ENCODE data around the gene TMEM97. TPM values are rescaled to one million over a fixed set of nuclear protein-coding genes. Genes with fewer than 3 reads are reported as not detected.

The TMEM97 gene
- total and polyA plus RNA-seq, 7 donors = 3.9 to 13.5 (median 7.2) TPM

GRCh38 chr17:28357061-28357900 is 38.3 kb downstream of the TMEM97 start, which contains the start of gene POLDIP2:
Gene POLDIP2, minus strand, starts transcription at chr17:28357527. Its CDS starts 79 bp downstream, at chr17:28357448.
- intact Hi-C loops (cut with DNase I) = loop anchor here in 1 of 2 donors (2.0 kb wide), 1 partner anchor 20 kb away; no protein-coding TSS in a partner anchor
- ATAC-seq = peak; percentile 99
- TF ChIP-seq CTCF (IDR thresholded peaks at IDR 0.05) = no peak

GRCh38 chr17:28357901-28358197 is 38.8 kb downstream of the TMEM97 start:
- H3K27me3 ChIP-seq (ENCODE audit: insufficient read depth in 3 of 3, low read length in 2 of 3) = no peaks in the 10 kb centered on the region
- TF ChIP-seq CTCF (IDR thresholded peaks at IDR 0.05) = no peak
- DNase-seq (no peak), ATAC-seq (no peak)
- H3K27ac ChIP-seq = peak overlapping the region; percentile 97
- WGBS, 3 donors = 1 to 4% (median 3%) methylated on average over 4 of the region's 4 CpGs
- no peaks in the 10 kb centered on the region for H3K9me3 ChIP-seq
- peaks cover 26% of the 10 kb centered on the region for H3K4me1 ChIP-seq
- intact Hi-C loops (cut with DNase I) = loop anchor here in 1 of 2 donors (2.0 kb wide), 1 partner anchor 21 kb away; no protein-coding TSS in a partner anchor
- H3K4me3 ChIP-seq = peak overlapping the region; percentile 100
- peaks cover 19 to 71% of the 10 kb centered on the region in 2 donors for H3K36me3 ChIP-seq (ENCODE audit: insufficient read depth in 1 of 2, low read depth in 1 of 2)

More at GRCh38 chr17:28357061-28357900, 38.3 kb downstream of the TMEM97 start, which contains the start of gene POLDIP2:
- no peaks in the 10 kb centered on the region for H3K27me3 ChIP-seq (ENCODE audit: insufficient read depth in 3 of 3, low read length in 2 of 3)
- peak within 1 kb of the TSS; percentile 100 for H3K4me3 ChIP-seq
- H3K4me1 ChIP-seq = peaks cover 26% of the 10 kb centered on the region
- H3K9me3 ChIP-seq = no peaks in the 10 kb centered on the region
- peak; percentile 96 to 98 for DNase-seq
- WGBS, 3 donors = 0 to 1% (median 0%) methylated on average over 65 to 80 of the region's 80 CpGs
- peaks cover 19 to 71% of the 10 kb centered on the region in 2 donors for H3K36me3 ChIP-seq (ENCODE audit: insufficient read depth in 1 of 2, low read depth in 1 of 2)
- peak within 1 kb of the TSS; percentile 97 for H3K27ac ChIP-seq

- TF ChIP-seq CTCF (IDR thresholded peaks at IDR 0.05) = no peak
- ATAC-seq (no peak), DNase-seq (no peak)
- Histone ChIP-seq H3K27me3 (ENCODE audit: insufficient read depth in 3 of 3, low read length in 2 of 3) (no peaks in the 10 kb centered on the region), H3K9me3 (no peaks in the 10 kb centered on the region), H3K36me3 (ENCODE audit: insufficient read depth in 1 of 2, low read depth in 1 of 2) (peaks cover 11 to 72% of the 10 kb centered on the region in 2 donors), H3K4me1 (peaks cover 9% of the 10 kb centered on the region), H3K4me3 (no peak overlapping the region), H3K27ac (no peak overlapping the region)
- 83 to 88% (median 86%) methylated on average over 5 of the region's 5 CpGs for WGBS, 3 donors
- intact Hi-C loops (cut with DNase I) = no loop called here
Observed at GRCh38 chr17:28363186-28363585, 44.2 kb downstream of the TMEM97 start.

GRCh38 chr17:28363776-28364650 is 45.0 kb downstream of the TMEM97 start:
- WGBS, 3 donors = 82 to 88% (median 82%) methylated on average over 8 of the region's 8 CpGs
- ATAC-seq = no peak
- Histone ChIP-seq H3K4me3 (no peak overlapping the region), H3K27ac (no peak overlapping the region), H3K36me3 (ENCODE audit: insufficient read depth in 1 of 2, low read depth in 1 of 2) (peaks cover 11 to 68% of the 10 kb centered on the region in 2 donors), H3K9me3 (no peaks in the 10 kb centered on the region), H3K27me3 (ENCODE audit: insufficient read depth in 3 of 3, low read length in 2 of 3) (no peaks in the 10 kb centered on the region), H3K4me1 (peaks cover 1% of the 10 kb centered on the region)
- no peak for TF ChIP-seq CTCF (IDR thresholded peaks at IDR 0.05)
- intact Hi-C loops (cut with DNase I) = no loop called here
- no peak for DNase-seq
